PC-9 (cell line): ENCODE measurements around the gene FBLN2. TPM values are rescaled to one million over a fixed set of nuclear protein-coding genes. Genes with fewer than 3 reads are reported as not detected.

Source experiments
- BruUV-seq: library from RNA; stranded (reverse); fragments of 400-500 nt; replicated peaks from 2 replicates; lab custom pipeline; 2021; lab: Mats Ljungman, UMichigan
- CTCF ChIA-PET: fragments of 300-600 bp; sonication (Branson Sonifier 250); formaldehyde crosslinking; loops from one replicate; lab custom pipeline; 2022; ENCODE audit warnings: antibody characterized with exemption; lab: Charles Lee
- POLR2A ChIA-PET: fragments of 300-600 bp; sonication (Branson Sonifier 250); formaldehyde crosslinking; loops from one replicate; lab custom pipeline; 2022; ENCODE audit warnings: antibody characterized with exemption; ENCODE audit not compliant: unreplicated experiment; lab: Charles Lee
- DNase-seq, 2 experiments: peaks; one replicate each; pipeline versions ENCODE4 v3.0.0 to v3.0.0-alpha.2; 2015 to 2022; ENCODE audit warnings: mixed read lengths in 1 of 2
- H2AFZ ChIP-seq: fragments of 200-600 bp; sonication (generic); 2 replicates; pipeline ENCODE4 v1.8.1; 2017; ENCODE audit warnings: antibody characterized with exemption
- H3F3A ChIP-seq: fragments of 200-600 bp; sonication (generic); 2 replicates; pipeline ENCODE4 v1.8.1; 2017; ENCODE audit warnings: antibody characterized with exemption, mild to moderate bottlenecking, low read depth; ENCODE audit not compliant: insufficient read depth
- H3K27ac ChIP-seq: fragments of 200-600 bp; sonication (generic); 2 replicates; pipeline ENCODE4 v1.6.1; 2016; ENCODE audit warnings: mixed run types
- H3K27me3 ChIP-seq: fragments of 200-600 bp; sonication (generic); 2 replicates; pipeline ENCODE4 v1.6.1; 2016; ENCODE audit warnings: low read depth, mixed run types; ENCODE audit not compliant: insufficient read depth
- H3K36me3 ChIP-seq: fragments of 200-600 bp; sonication (generic); 2 replicates; pipeline ENCODE4 v1.6.1; 2016; ENCODE audit warnings: low read depth, mixed run types
- H3K4me1 ChIP-seq: fragments of 200-600 bp; sonication (generic); replicated peaks from 2 replicates; pipeline ENCODE4 v1.6.1; 2016; ENCODE audit warnings: mixed run types; ENCODE audit not compliant: insufficient read depth
- H3K4me2 ChIP-seq: fragments of 200-600 bp; sonication (generic); 2 replicates; pipeline ENCODE4 v1.6.1; 2017; ENCODE audit warnings: mixed run types
- H3K4me3 ChIP-seq: fragments of 200-600 bp; sonication (generic); 2 replicates; pipeline ENCODE4 v1.6.1; 2016; ENCODE audit warnings: mixed run types
- H3K79me2 ChIP-seq: fragments of 200-600 bp; sonication (generic); 2 replicates; pipeline ENCODE4 v1.6.1; 2017; ENCODE audit warnings: low read depth, mixed run types
- H3K9me2 ChIP-seq: fragments of 200-600 bp; sonication (generic); 2 replicates; pipeline ENCODE4 v1.8.1; 2017; ENCODE audit warnings: mild to moderate bottlenecking; ENCODE audit not compliant: insufficient read depth
- H3K9me3 ChIP-seq: fragments of 200-600 bp; sonication (generic); 2 replicates; pipeline ENCODE4 v1.8.1; 2016; ENCODE audit warnings: low read depth; ENCODE audit not compliant: insufficient read depth
- H4K20me1 ChIP-seq: fragments of 200-600 bp; sonication (generic); 2 replicates; pipeline ENCODE4 v1.8.1; 2017; ENCODE audit not compliant: insufficient read depth
- CTCF ChIP-seq: fragments of 200-600 bp; sonication (generic); conservative IDR thresholded peaks from 2 replicates; pipeline ENCODE4 v1.6.1; 2017; ENCODE audit warnings: mixed run types, antibody characterized with exemption, mild to moderate bottlenecking, moderate library complexity
- EZH2 ChIP-seq: fragments of 200-600 bp; sonication (generic); IDR thresholded peaks from 2 replicates; pipeline ENCODE4 v1.8.0; 2017; ENCODE audit warnings: antibody characterized with exemption, low read depth
- intact Hi-C: fragments of 100-400 bp; cut with micrococcal nuclease; formaldehyde crosslinking; loops from one replicate; pipeline ENCODE4 v1.10.0; 2022; ENCODE audit not compliant: unreplicated experiment
- total RNA-seq: library from RNA; stranded (reverse); gene quantifications from 2 replicates; pipeline ENCODE4 v1.2.3, GENCODE V29; 2021

Gene FBLN2
- total RNA-seq, 1 experiment from 2014 or later, result 0.57 TPM

- Histone ChIP-seq H3K4me3 (no peak overlapping the region), H3K4me1 (no peaks in the 10 kb centered on the region), H3K27ac (no peak overlapping the region), H3K9me2 (no peaks in the 10 kb centered on the region), H3K36me3 (no peaks in the 10 kb centered on the region), H3K79me2 (no peaks in the 10 kb centered on the region), H3F3A (no peaks in the 10 kb centered on the region), H3K27me3 (peaks cover 13% of the 10 kb centered on the region), H4K20me1 (no peaks in the 10 kb centered on the region), H3K4me2 (no peak overlapping the region), H2AFZ (no peak overlapping the region), H3K9me3 (no peaks in the 10 kb centered on the region)
- CTCF ChIA-PET, result no interaction called here
- no TSS peak for BruUV-seq
- POLR2A ChIA-PET, result no interaction called here
- intact Hi-C loops, result no loop called here
- DNase-seq, result no peak
- TF ChIP-seq CTCF (no peak), EZH2 (no peak)
Measured at GRCh38 chr3:13638927-13639326, 90.0 kb downstream of the FBLN2 start.

GRCh38 chr3:13642597-13642996 lies 93.7 kb downstream of the FBLN2 start:
- Histone ChIP-seq H3F3A (no peaks in the 10 kb centered on the region), H3K4me1 (peaks cover 8% of the 10 kb centered on the region), H3K9me2 (no peaks in the 10 kb centered on the region), H3K4me2 (no peak overlapping the region), H4K20me1 (no peaks in the 10 kb centered on the region), H3K36me3 (no peaks in the 10 kb centered on the region), H3K4me3 (no peak overlapping the region), H2AFZ (no peak overlapping the region), H3K9me3 (no peaks in the 10 kb centered on the region), H3K27ac (no peak overlapping the region), H3K79me2 (no peaks in the 10 kb centered on the region), H3K27me3 (peaks cover 9% of the 10 kb centered on the region)
- intact Hi-C loops, result no loop called here
- TF ChIP-seq EZH2 (no peak), CTCF (no peak)
- CTCF ChIA-PET, result interaction anchor here (0.6 kb wide), 1 partner anchor 89 kb away, joined by 9 read pairs; no protein-coding TSS in a partner anchor
- BruUV-seq, result no TSS peak
- POLR2A ChIA-PET, result no interaction called here
- DNase-seq, result no peak

GRCh38 chr3:13644341-13645117 lies 95.6 kb downstream of the FBLN2 start:
- TF ChIP-seq EZH2, result no peak
- TF ChIP-seq CTCF, result no peak
- Histone ChIP-seq H3K27me3 (peaks cover 4% of the 10 kb centered on the region; the same call in 1 of the 2 replicates), H3K79me2 (no peaks in the 10 kb centered on the region), H3K27ac (no peak overlapping the region), H3K9me3 (no peaks in the 10 kb centered on the region), H3K4me3 (no peak overlapping the region), H3K4me1 (peaks cover 15% of the 10 kb centered on the region), H3K9me2 (no peaks in the 10 kb centered on the region), H3K36me3 (no peaks in the 10 kb centered on the region), H3F3A (peaks cover 3% of the 10 kb centered on the region; the same call in 1 of the 2 replicates), H4K20me1 (no peaks in the 10 kb centered on the region), H3K4me2 (no peak overlapping the region), H2AFZ (no peak overlapping the region)
- DNase-seq, result no peak
- CTCF ChIA-PET, result interaction anchor here (0.6 kb wide), 1 partner anchor 190 kb away, joined by 4 read pairs; no protein-coding TSS in a partner anchor
- intact Hi-C loops, result no loop called here
- POLR2A ChIA-PET, result interaction anchor here (0.6 to 0.7 kb wide), 2 partner anchors 119 to 849 kb away, joined by 3 to 5 read pairs; no protein-coding TSS in a partner anchor
- no TSS peak for BruUV-seq
